ENCODE measurements around the gene PIMREG. TPM values are rescaled to one million over a fixed set of nuclear protein-coding genes. Genes with fewer than 3 reads are reported as not detected.

Gene PIMREG
- total and polyA plus RNA-seq, 2 donors from 2014 or later = 1.7 TPM; not detected in 1

GRCh38 chr17:6478486-6478885, 34.2 kb downstream of the PIMREG start:
- intact Hi-C loops (cut with DNase I) = loop anchor here (10.0 kb wide), 1 partner anchor 86 kb away; no protein-coding TSS in a partner anchor
- no peak overlapping the region for H3K9ac ChIP-seq (ENCODE audit: low read length in 3 of 3)
- no peaks in the 10 kb centered on the region for H3K9me3 ChIP-seq (ENCODE audit: control insufficient read depth in 2 of 3, insufficient read depth in 1 of 3, low read length in 3 of 3)
- no peaks in the 10 kb centered on the region for H3K4me1 ChIP-seq (ENCODE audit: control insufficient read depth in 2 of 3, insufficient read depth in 2 of 3, low read depth in 1 of 3, low read length in 3 of 3)
- no peak overlapping the region for H3K4me3 ChIP-seq (ENCODE audit: low read length in 3 of 3)
- TF ChIP-seq, protein P1, sequence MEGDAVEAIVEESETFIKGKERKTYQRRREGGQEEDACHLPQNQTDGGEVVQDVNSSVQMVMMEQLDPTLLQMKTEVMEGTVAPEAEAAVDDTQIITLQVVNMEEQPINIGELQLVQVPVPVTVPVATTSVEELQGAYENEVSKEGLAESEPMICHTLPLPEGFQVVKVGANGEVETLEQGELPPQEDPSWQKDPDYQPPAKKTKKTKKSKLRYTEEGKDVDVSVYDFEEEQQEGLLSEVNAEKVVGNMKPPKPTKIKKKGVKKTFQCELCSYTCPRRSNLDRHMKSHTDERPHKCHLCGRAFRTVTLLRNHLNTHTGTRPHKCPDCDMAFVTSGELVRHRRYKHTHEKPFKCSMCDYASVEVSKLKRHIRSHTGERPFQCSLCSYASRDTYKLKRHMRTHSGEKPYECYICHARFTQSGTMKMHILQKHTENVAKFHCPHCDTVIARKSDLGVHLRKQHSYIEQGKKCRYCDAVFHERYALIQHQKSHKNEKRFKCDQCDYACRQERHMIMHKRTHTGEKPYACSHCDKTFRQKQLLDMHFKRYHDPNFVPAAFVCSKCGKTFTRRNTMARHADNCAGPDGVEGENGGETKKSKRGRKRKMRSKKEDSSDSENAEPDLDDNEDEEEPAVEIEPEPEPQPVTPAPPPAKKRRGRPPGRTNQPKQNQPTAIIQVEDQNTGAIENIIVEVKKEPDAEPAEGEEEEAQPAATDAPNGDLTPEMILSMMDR (IDR thresholded peaks at IDR 0.05; ENCODE audit: borderline replicate concordance, extremely low read depth, insufficient read depth) = no peak
- FAIRE-seq = no peak
- H3K36me3 ChIP-seq (ENCODE audit: control insufficient read depth in 2 of 3, insufficient read depth in 3 of 3, low read length in 3 of 3) = no peaks in the 10 kb centered on the region
- DNase-seq = peak in 1 of 5 donors; percentile 43
- H3K27me3 ChIP-seq (ENCODE audit: control insufficient read depth, insufficient read depth, low read length) = no peaks in the 10 kb centered on the region
- no peak overlapping the region for H3K27ac ChIP-seq (ENCODE audit: low read depth in 2 of 2, low read length in 2 of 2)

DNA sequence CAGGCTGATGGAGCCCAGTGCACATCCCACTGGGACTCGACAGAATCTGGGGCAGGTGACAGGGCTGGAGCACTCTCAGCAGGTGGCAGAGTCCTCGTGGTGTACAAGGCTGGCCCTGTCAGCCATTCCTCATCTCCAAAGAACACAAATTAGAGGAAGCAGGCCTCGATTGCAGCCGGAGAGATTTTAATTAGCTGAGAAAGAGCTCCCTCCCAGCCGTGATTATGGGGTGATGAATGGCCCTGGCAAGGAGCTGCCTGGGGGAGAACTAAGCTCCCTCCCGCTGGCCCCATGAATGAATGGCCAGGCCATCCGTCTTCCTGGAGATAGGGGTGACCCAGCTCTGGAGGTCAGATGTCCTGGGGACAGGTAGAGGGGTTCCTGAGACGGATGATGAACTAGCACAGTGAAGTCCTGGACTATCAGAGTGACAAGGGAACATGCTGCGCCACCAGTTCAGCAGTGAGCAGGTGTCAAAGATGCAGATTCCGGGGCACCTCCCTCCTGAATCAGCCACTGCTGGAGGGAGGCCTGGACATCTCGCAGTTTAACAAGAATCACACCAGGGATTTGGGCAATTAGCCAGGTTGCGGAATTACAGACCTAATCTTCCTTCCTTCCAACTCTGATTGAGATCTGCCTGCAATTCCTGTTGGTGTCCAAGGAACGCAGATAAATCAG, 35.5 kb downstream of the PIMREG start:
- FAIRE-seq = no peak

GRCh38 chr17:6480303-6480675, 36.0 kb downstream of the PIMREG start:
- FAIRE-seq (no peak), DNase-seq (no peak)
- no peaks in the 10 kb centered on the region for H3K4me1 ChIP-seq (ENCODE audit: control insufficient read depth in 2 of 3, insufficient read depth in 2 of 3, low read depth in 1 of 3, low read length in 3 of 3)
- no peak overlapping the region for H3K27ac ChIP-seq (ENCODE audit: low read depth in 2 of 2, low read length in 2 of 2)
- H3K9me3 ChIP-seq (ENCODE audit: control insufficient read depth in 2 of 3, insufficient read depth in 1 of 3, low read length in 3 of 3) = no peaks in the 10 kb centered on the region
- H3K36me3 ChIP-seq (ENCODE audit: control insufficient read depth in 2 of 3, insufficient read depth in 3 of 3, low read length in 3 of 3) = no peaks in the 10 kb centered on the region
- intact Hi-C loops (cut with DNase I) = no loop called here
- no peaks in the 10 kb centered on the region for H3K27me3 ChIP-seq (ENCODE audit: control insufficient read depth, insufficient read depth, low read length)
- H3K9ac ChIP-seq (ENCODE audit: low read length in 3 of 3) = no peak overlapping the region
- TF ChIP-seq, protein P1 (IDR thresholded peaks at IDR 0.05; ENCODE audit: borderline replicate concordance, extremely low read depth, insufficient read depth) = no peak
- H3K4me3 ChIP-seq (ENCODE audit: low read length in 3 of 3) = no peak overlapping the region

More for the DNA sequence above, 35.5 kb downstream of the PIMREG start:
- Histone ChIP-seq H3K4me3 (ENCODE audit: low read length in 3 of 3) (no peak overlapping the region), H3K27ac (ENCODE audit: low read depth in 2 of 2, low read length in 2 of 2) (no peak overlapping the region), H3K4me1 (ENCODE audit: control insufficient read depth in 2 of 3, insufficient read depth in 2 of 3, low read depth in 1 of 3, low read length in 3 of 3) (no peaks in the 10 kb centered on the region), H3K9ac (ENCODE audit: low read length in 3 of 3) (no peak overlapping the region), H3K36me3 (ENCODE audit: control insufficient read depth in 2 of 3, insufficient read depth in 3 of 3, low read length in 3 of 3) (no peaks in the 10 kb centered on the region), H3K27me3 (ENCODE audit: control insufficient read depth, insufficient read depth, low read length) (no peaks in the 10 kb centered on the region), H3K9me3 (ENCODE audit: control insufficient read depth in 2 of 3, insufficient read depth in 1 of 3, low read length in 3 of 3) (no peaks in the 10 kb centered on the region)
- DNase-seq = peak in 1 of 5 donors; percentile 37
- intact Hi-C loops (cut with DNase I) = loop anchor here (10.0 kb wide), 1 partner anchor 85 kb away; no protein-coding TSS in a partner anchor
- TF ChIP-seq, protein P1 (IDR thresholded peaks at IDR 0.05; ENCODE audit: borderline replicate concordance, extremely low read depth, insufficient read depth) = no peak
